NCI-H510A treated with DMSO at 0.1 percent for 48 hours (cell line): Measurements from ENCODE around the gene HOXD9.

Source experiments
- DNase-seq: peaks from one replicate; lab custom pipeline; 2025; lab: John Stamatoyannopoulos, UW

Gene HOXD9

GRCh38 chr2:176098366-176099158 lies 24.0 kb upstream of the HOXD9 start:
- DNase-seq, result no peak

GRCh38 chr2:176099159-176099727 lies 23.3 kb upstream of the HOXD9 start:
- no peak for DNase-seq

- DNase-seq, result no peak
These were observed 22.6 kb upstream of the HOXD9 start, which contains the start of gene HOXD12 for GRCh38 chr2:176099728-176100546. TSS of gene HOXD12 (plus strand) at chr2:176099795. CDS start at chr2:176099802, 7 bp downstream.

GRCh38 chr2:176100547-176101140 lies 21.9 kb upstream of the HOXD9 start:
- no peak for DNase-seq

GRCh38 chr2:176101216-176101830 lies 21.2 kb upstream of the HOXD9 start:
- DNase-seq, result no peak

- no peak for DNase-seq
These were observed 20.7 kb upstream of the HOXD9 start for GRCh38 chr2:176101842-176102241.

GRCh38 chr2:176102309-176102866 lies 20.1 kb upstream of the HOXD9 start:
- no peak for DNase-seq

GRCh38 chr2:176103194-176103593 lies 19.3 kb upstream of the HOXD9 start:
- no peak for DNase-seq

- no peak for DNase-seq
These were observed 18.7 kb upstream of the HOXD9 start for GRCh38 chr2:176103742-176104315.

GRCh38 chr2:176104316-176105077 lies 18.0 kb upstream of the HOXD9 start:
- DNase-seq, result no peak

GRCh38 chr2:176105078-176105729 lies 17.3 kb upstream of the HOXD9 start:
- DNase-seq, result no peak

GRCh38 chr2:176105730-176106580 lies 16.6 kb upstream of the HOXD9 start:
- DNase-seq, result no peak

- peak; percentile 83 for DNase-seq
These were observed 15.7 kb upstream of the HOXD9 start, which contains the start of gene HOXD11 for GRCh38 chr2:176106581-176107539. TSS of gene HOXD11 (plus strand) at chr2:176107280. CDS start at chr2:176107356, 76 bp downstream.

- DNase-seq, result no peak
These were observed 14.8 kb upstream of the HOXD9 start for GRCh38 chr2:176107731-176108181.

- DNase-seq, result no peak
These were observed 13.2 kb upstream of the HOXD9 start for GRCh38 chr2:176109192-176109901.

GRCh38 chr2:176109946-176110345 lies 12.6 kb upstream of the HOXD9 start:
- DNase-seq, result no peak
